Measurements from ENCODE around the gene JPT2. TPM values are rescaled to one million over a fixed set of nuclear protein-coding genes. Genes with fewer than 3 reads are reported as not detected.
A peak's percentile ranks its signal among the peaks of the same experiment; 100 is the strongest.

The JPT2 gene
- polyA plus RNA-seq, 3 donors, result 5.4 to 7.5 (median 5.8) TPM

DNA sequence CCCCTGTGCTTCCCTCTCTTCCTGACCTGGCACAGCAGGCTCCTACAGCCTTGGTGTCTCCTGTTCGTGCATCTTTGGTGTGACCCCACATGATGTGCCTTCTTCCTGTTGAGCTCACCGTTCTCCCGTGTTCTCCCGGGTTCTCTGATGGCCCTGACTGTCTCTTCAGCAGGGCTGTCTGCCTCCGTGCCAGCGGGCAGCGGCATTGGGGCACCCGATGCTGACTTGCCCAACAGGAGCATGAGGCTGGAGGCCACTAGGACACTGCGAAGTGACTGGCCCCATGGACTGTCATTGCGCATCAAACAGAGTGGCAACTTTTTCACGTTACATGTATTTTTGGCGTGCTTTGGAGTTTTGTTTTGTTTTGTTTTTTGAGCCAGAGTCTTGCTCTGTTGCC lies 43.5 kb upstream of the JPT2 start:
- intact Hi-C loops (cut with micrococcal nuclease), result no loop called here
- no peaks in the 10 kb centered on the region for H3K4me1 ChIP-seq (ENCODE audit: control insufficient read depth in 1 of 2, insufficient read depth in 2 of 2, low read length in 2 of 2)
- H3K79me2 ChIP-seq (ENCODE audit: insufficient read depth, low read length), result peaks cover 8% of the 10 kb centered on the region
- DNase-seq, result no peak
- Mint-ChIP-seq H3K27me3 (ENCODE audit: low read depth in 3 of 3) (peaks cover 0 to 2% (median 0%) of the 10 kb centered on the region in 3 donors), H3K4me3 (no peak overlapping the region), H3K4me1 (no peaks in the 10 kb centered on the region), H3K9me3 (peaks cover 0 to 1% (median 0%) of the 10 kb centered on the region in 7 donors), H3K27ac (peak overlapping the region in 2 of 7 donors; percentile 38 to 62), H3K36me3 (peaks cover 77 to 93% of the 10 kb centered on the region in 2 donors)
- H3K27me3 ChIP-seq (ENCODE audit: control insufficient read depth in 2 of 2, insufficient read depth in 2 of 2, low read length in 2 of 2), result no peaks in the 10 kb centered on the region
- H2AFZ ChIP-seq (ENCODE audit: insufficient read depth, low read depth, low read length, poor library complexity, severe bottlenecking), result no peak overlapping the region
- H3K9me3 ChIP-seq (replicated peaks in 1 of 2; ENCODE audit: control insufficient read depth in 1 of 2, insufficient read depth in 1 of 2, low read length in 2 of 2), result no peaks in the 10 kb centered on the region
- TF ChIP-seq CTCF (IDR thresholded peaks at IDR 0.05), result no peak
- H3K9ac ChIP-seq (ENCODE audit: insufficient read depth, low read length, poor library complexity, severe bottlenecking), result no peak overlapping the region
- H3K4me2 ChIP-seq (replicated peaks; ENCODE audit: extremely low read depth, low read length, poor library complexity, severe bottlenecking), result no peak overlapping the region
- 99% methylated on average over 8 of the region's 12 CpGs for WGBS (ENCODE audit: insufficient coverage)
- H3K4me3 ChIP-seq (replicated peaks in 1 of 3; ENCODE audit: low read depth in 2 of 3, low read length in 3 of 3), result no peak overlapping the region
- H4K20me1 ChIP-seq (ENCODE audit: insufficient read depth, low read length), result peaks cover 31% of the 10 kb centered on the region
- no peak overlapping the region for H3K27ac ChIP-seq (ENCODE audit: low read depth in 1 of 2, low read length in 2 of 2)
- peaks cover 78 to 98% of the 10 kb centered on the region in 2 donors for H3K36me3 ChIP-seq (replicated peaks in 1 of 2; ENCODE audit: control insufficient read depth in 1 of 2, insufficient read depth in 2 of 2, low read length in 2 of 2)

DNA sequence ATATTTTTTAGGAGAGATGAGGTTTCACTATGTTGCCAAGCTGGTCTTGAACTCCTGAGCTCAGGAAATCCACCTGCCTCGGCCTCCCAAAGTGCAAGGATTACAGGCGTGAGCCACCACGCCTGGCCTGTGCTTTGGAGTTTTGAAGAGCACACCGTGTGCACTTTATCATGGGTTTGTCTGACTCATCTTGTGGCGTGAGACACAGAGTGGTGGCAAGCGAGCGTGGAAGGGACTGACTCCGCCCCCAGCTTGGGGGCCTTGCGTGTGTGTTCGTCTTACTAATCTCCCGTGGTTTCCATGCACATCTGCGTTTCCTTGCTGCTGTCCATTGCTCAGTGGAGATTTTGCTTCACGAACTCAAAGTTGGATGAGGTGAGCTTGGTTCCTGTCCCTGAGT lies 43.0 kb upstream of the JPT2 start:
- 83% methylated on average over 13 of the region's 13 CpGs for WGBS (ENCODE audit: insufficient coverage)
- H3K4me1 Mint-ChIP-seq, result no peaks in the 10 kb centered on the region
- H3K27ac ChIP-seq (ENCODE audit: low read depth in 1 of 2, low read length in 2 of 2), result no peak overlapping the region

More for the DNA sequence above, 43.0 kb upstream of the JPT2 start:
- H3K4me3 ChIP-seq (replicated peaks in 1 of 3; ENCODE audit: low read depth in 2 of 3, low read length in 3 of 3), result no peak overlapping the region
- H3K79me2 ChIP-seq (ENCODE audit: insufficient read depth, low read length), result peaks cover 5% of the 10 kb centered on the region
- Mint-ChIP-seq H3K27me3 (ENCODE audit: low read depth in 3 of 3) (peaks cover 0 to 2% (median 0%) of the 10 kb centered on the region in 3 donors), H3K9me3 (peaks cover 0 to 1% (median 0%) of the 10 kb centered on the region in 7 donors), H3K36me3 (peaks cover 79 to 93% of the 10 kb centered on the region in 2 donors), H3K4me3 (no peak overlapping the region), H3K27ac (peak overlapping the region in 1 of 7 donors; percentile 31)
- H3K27me3 ChIP-seq (ENCODE audit: control insufficient read depth in 2 of 2, insufficient read depth in 2 of 2, low read length in 2 of 2), result no peaks in the 10 kb centered on the region
- H3K9ac ChIP-seq (ENCODE audit: insufficient read depth, low read length, poor library complexity, severe bottlenecking), result no peak overlapping the region
- peaks cover 27% of the 10 kb centered on the region for H4K20me1 ChIP-seq (ENCODE audit: insufficient read depth, low read length)
- H2AFZ ChIP-seq (ENCODE audit: insufficient read depth, low read depth, low read length, poor library complexity, severe bottlenecking), result no peak overlapping the region
- no peak for DNase-seq
- H3K4me2 ChIP-seq (replicated peaks; ENCODE audit: extremely low read depth, low read length, poor library complexity, severe bottlenecking), result no peak overlapping the region
- no peaks in the 10 kb centered on the region for H3K9me3 ChIP-seq (replicated peaks in 1 of 2; ENCODE audit: control insufficient read depth in 1 of 2, insufficient read depth in 1 of 2, low read length in 2 of 2)
- no peaks in the 10 kb centered on the region for H3K4me1 ChIP-seq (ENCODE audit: control insufficient read depth in 1 of 2, insufficient read depth in 2 of 2, low read length in 2 of 2)
- no peak for TF ChIP-seq CTCF (IDR thresholded peaks at IDR 0.05)
- peaks cover 79 to 98% of the 10 kb centered on the region in 2 donors for H3K36me3 ChIP-seq (replicated peaks in 1 of 2; ENCODE audit: control insufficient read depth in 1 of 2, insufficient read depth in 2 of 2, low read length in 2 of 2)
- intact Hi-C loops (cut with micrococcal nuclease), result no loop called here
